H9 (cell line): Measurements from ENCODE around the gene NR5A1. TPM values are rescaled to one million over a fixed set of nuclear protein-coding genes. Genes with fewer than 3 reads are reported as not detected.

ENCODE experiments used
- DNase-seq: peaks from one replicate; pipeline ENCODE4 v3.0.0-alpha.2; 2017
- H2AFZ ChIP-seq: one replicate; pipeline ENCODE4 v1.6.1; 2013; ENCODE audit warnings: mild to moderate bottlenecking, low read length, control low read depth, moderate library complexity
- H2AK5ac ChIP-seq: 2 replicates; pipeline ENCODE4 v1.6.1; 2013; ENCODE audit warnings: low read length, control low read depth, mixed read lengths; ENCODE audit not compliant: insufficient read length
- H2BK120ac ChIP-seq: one replicate; pipeline ENCODE4 v1.6.1; 2013; ENCODE audit warnings: low read depth, mild to moderate bottlenecking, low read length, control low read depth, inconsistent platforms; ENCODE audit not compliant: poor library complexity, severe bottlenecking
- H2BK12ac ChIP-seq: 2 replicates; pipeline ENCODE4 v1.6.1; 2013; ENCODE audit warnings: low read length, control low read depth, mixed read lengths, low read depth; ENCODE audit not compliant: insufficient read length
- H2BK15ac ChIP-seq: 2 replicates; pipeline ENCODE4 v1.6.1; 2013; ENCODE audit warnings: low read depth, low read length, control low read depth
- H2BK20ac ChIP-seq: one replicate; pipeline ENCODE4 v1.6.1; 2013; ENCODE audit warnings: low read depth, mild to moderate bottlenecking, low read length, control low read depth, inconsistent platforms; ENCODE audit not compliant: poor library complexity, severe bottlenecking
- H2BK5ac ChIP-seq: 2 replicates; pipeline ENCODE4 v1.6.1; 2013; ENCODE audit warnings: low read length, control low read depth, mixed read lengths; ENCODE audit not compliant: insufficient read length
- H3K14ac ChIP-seq: 2 replicates; pipeline ENCODE4 v1.6.1; 2013; ENCODE audit warnings: low read length, control low read depth; ENCODE audit not compliant: insufficient read depth
- H3K18ac ChIP-seq: 2 replicates; pipeline ENCODE4 v1.6.1; 2013; ENCODE audit warnings: low read depth, mild to moderate bottlenecking, mixed read lengths, low read length, control low read depth; ENCODE audit not compliant: insufficient read length
- H3K23ac ChIP-seq: 2 replicates; pipeline ENCODE4 v1.6.1; 2013; ENCODE audit warnings: low read length, control low read depth, mixed read lengths, low read depth; ENCODE audit not compliant: insufficient read length
- H3K23me2 ChIP-seq: 2 replicates; pipeline ENCODE4 v1.6.1; 2013; ENCODE audit warnings: low read depth, mild to moderate bottlenecking, mixed read lengths, low read length, control low read depth; ENCODE audit not compliant: insufficient read length, poor library complexity, severe bottlenecking
- H3K27ac ChIP-seq: 2 replicates; pipeline ENCODE4 v1.5.1; 2013; ENCODE audit warnings: low read length, control low read depth, mixed read lengths, low read depth; ENCODE audit not compliant: insufficient read length
- H3K27me3 ChIP-seq: 2 replicates; pipeline ENCODE4 v1.6.1; 2013; ENCODE audit warnings: low read length, control low read depth, inconsistent platforms; ENCODE audit not compliant: insufficient read depth
- H3K4ac ChIP-seq: 2 replicates; pipeline ENCODE4 v1.6.1; 2013; ENCODE audit warnings: low read depth, mild to moderate bottlenecking, control low read depth, inconsistent platforms, low read length, moderate library complexity
- H3K4me1 ChIP-seq: 2 replicates; pipeline ENCODE4 v1.6.1; 2013; ENCODE audit warnings: low read length, control low read depth, inconsistent platforms; ENCODE audit not compliant: insufficient read depth
- H3K4me2 ChIP-seq: 2 replicates; pipeline ENCODE4 v1.6.1; 2013; ENCODE audit warnings: low read length, control low read depth, mixed read lengths; ENCODE audit not compliant: insufficient read length, insufficient read depth
- H3K56ac ChIP-seq: 2 replicates; pipeline ENCODE4 v1.6.1; 2013; ENCODE audit warnings: low read depth, mild to moderate bottlenecking, mixed read lengths, low read length, control low read depth; ENCODE audit not compliant: insufficient read length
- H3K79me1 ChIP-seq: 2 replicates; pipeline ENCODE4 v1.6.1; 2013; ENCODE audit warnings: low read depth, mild to moderate bottlenecking, moderate library complexity, low read length, control low read depth, inconsistent platforms; ENCODE audit not compliant: insufficient read depth, poor library complexity, severe bottlenecking
- H3K79me2 ChIP-seq: 2 replicates; pipeline ENCODE4 v1.6.1; 2013; ENCODE audit warnings: low read length, control low read depth, inconsistent platforms; ENCODE audit not compliant: insufficient read depth
- H3K9ac ChIP-seq: 2 replicates; pipeline ENCODE4 v1.6.1; 2013; ENCODE audit warnings: low read length, control low read depth, mixed read lengths; ENCODE audit not compliant: insufficient read length; ENCODE audit errors: extremely low read depth
- H3K9me3 ChIP-seq: one replicate; pipeline ENCODE4 v1.6.1; 2013; ENCODE audit warnings: low read depth, low read length, inconsistent platforms; ENCODE audit not compliant: control insufficient read depth
- H3T11ph ChIP-seq: one replicate; pipeline ENCODE4 v1.6.1; 2013; ENCODE audit warnings: mild to moderate bottlenecking, low read length, control low read depth, inconsistent platforms
- H4K20me1 ChIP-seq: one replicate; pipeline ENCODE4 v1.6.1; 2013; ENCODE audit not compliant: control insufficient read depth, insufficient read length, insufficient read depth
- H4K5ac ChIP-seq: 2 replicates; pipeline ENCODE4 v1.6.1; 2013; ENCODE audit warnings: low read depth, mild to moderate bottlenecking, mixed read lengths, low read length, control low read depth; ENCODE audit not compliant: insufficient read length
- H4K8ac ChIP-seq: replicated peaks from 2 replicates; pipeline ENCODE4 v1.6.1; 2013; ENCODE audit warnings: low read length, control low read depth, mixed read lengths, low read depth; ENCODE audit not compliant: insufficient read length
- H4K91ac ChIP-seq: 2 replicates; pipeline ENCODE4 v1.6.1; 2013; ENCODE audit warnings: low read depth, mild to moderate bottlenecking, moderate library complexity, mixed read lengths, low read length, control low read depth; ENCODE audit not compliant: insufficient read length
- H3K27ac Mint-ChIP-seq, 3 experiments: 2 replicates in 2 of 3; 3 replicates in 1 of 3; pipeline ENCODE4 v1.8.0; 2020 to 2021; ENCODE audit warnings: mixed read lengths in 3 of 3, mild to moderate bottlenecking in 1 of 3, moderate library complexity in 1 of 3
- H3K27me3 Mint-ChIP-seq: 2 replicates; pipeline ENCODE4 v1.8.0; 2021; ENCODE audit warnings: low read depth, mild to moderate bottlenecking, moderate library complexity, mixed read lengths
- H3K36me3 Mint-ChIP-seq, 3 experiments: 2 replicates in 2 of 3; 3 replicates in 1 of 3; pipeline ENCODE4 v1.8.0; 2020 to 2021; ENCODE audit warnings: low read depth in 3 of 3, mixed read lengths in 3 of 3; ENCODE audit not compliant: insufficient read depth in 1 of 3
- H3K4me1 Mint-ChIP-seq, 2 experiments: 2 replicates each; pipeline ENCODE4 v1.8.0; 2020; ENCODE audit warnings: mixed read lengths in 2 of 2
- H3K4me3 Mint-ChIP-seq, 2 experiments: 2 replicates in 1 of 2; 3 replicates in 1 of 2; pipeline ENCODE4 v1.8.0; 2020 to 2021; ENCODE audit warnings: mild to moderate bottlenecking in 2 of 2, mixed read lengths in 2 of 2, moderate library complexity in 1 of 2
- H3K9me3 Mint-ChIP-seq, 2 experiments: 2 replicates in 1 of 2; 3 replicates in 1 of 2; pipeline ENCODE4 v1.8.0; 2020; ENCODE audit warnings: mild to moderate bottlenecking in 2 of 2, mixed read lengths in 2 of 2, moderate library complexity in 1 of 2
- WGBS: extraction: QIAGEN DNeasy Blood & Tissue Kit; methylation state at CpG from one replicate; pipeline ENCODE4 v1.1.7; 2013; ENCODE audit warnings: missing lambda C conversion rate, low lambda C conversion rate, mixed read lengths; ENCODE audit not compliant: insufficient read length; ENCODE audit errors: extremely low coverage; 5-methylcytosine and 5-hydroxymethylcytosine counted together
- total RNA-seq: library from RNA; stranded (reverse); gene quantifications from 2 replicates; pipeline ENCODE4 v1.2.1, GENCODE V29; 2021
- TF ChIP-seq, protein P1 (sequence below): fragments of 200-600 bp; sonication (generic); conservative IDR thresholded peaks from 3 replicates; pipeline ENCODE4 v1.8.0; 2021; ENCODE audit warnings: antibody characterized with exemption, mild to moderate bottlenecking

The NR5A1 gene
- total RNA-seq, 1 experiment from 2014 or later: 0.37 TPM

DNA sequence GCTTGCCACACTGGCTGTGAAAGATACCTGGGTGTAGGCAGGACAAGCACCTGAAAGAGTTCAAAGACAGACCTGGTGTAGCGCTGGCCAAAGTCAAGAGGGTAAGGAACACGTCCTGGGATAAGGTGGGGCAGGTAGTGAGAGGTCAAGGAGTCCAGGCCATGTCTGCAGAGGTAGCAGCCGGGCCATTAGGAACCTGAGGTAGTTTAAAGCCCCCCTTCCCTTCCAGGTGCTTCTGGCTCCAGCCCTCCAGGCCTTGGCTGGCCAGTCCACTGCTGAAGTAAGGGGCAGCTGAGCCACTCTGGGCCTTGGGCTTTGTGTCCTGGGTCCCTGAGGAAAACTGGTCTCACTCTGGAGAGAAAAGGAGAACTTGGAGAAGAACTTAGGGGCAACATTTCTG lies 13.9 kb upstream of the NR5A1 start:
- Histone ChIP-seq H3K79me1 (no peaks in the 10 kb centered on the region), H4K5ac (no peak overlapping the region), H3K23me2 (peaks cover 2% of the 10 kb centered on the region), H3K23ac (no peak overlapping the region), H3K4me2 (no peak overlapping the region), H3K18ac (no peak overlapping the region), H3K4me1 (no peaks in the 10 kb centered on the region), H2BK5ac (no peak overlapping the region), H4K91ac (no peak overlapping the region), H2BK12ac (no peak overlapping the region), H4K20me1 (no peaks in the 10 kb centered on the region), H3K14ac (no peak overlapping the region), H3K27ac (no peak overlapping the region), H2AK5ac (no peak overlapping the region), H2AFZ (no peak overlapping the region), H3K79me2 (no peaks in the 10 kb centered on the region), H3K9ac (no peak overlapping the region), H3T11ph (no peak overlapping the region), H3K56ac (no peak overlapping the region), H2BK120ac (no peak overlapping the region), H3K4ac (no peak overlapping the region), H4K8ac (no peak overlapping the region), H3K27me3 (no peaks in the 10 kb centered on the region), H2BK15ac (no peak overlapping the region), H2BK20ac (no peak overlapping the region), H3K9me3 (no peaks in the 10 kb centered on the region)
- no peak for DNase-seq
- Mint-ChIP-seq H3K27ac (no peak overlapping the region), H3K4me1 (peaks cover 14 to 16% of the 10 kb centered on the region in 2 experiments), H3K36me3 (peaks cover 39 to 45% (median 39%) of the 10 kb centered on the region in 3 experiments), H3K9me3 (no peaks in the 10 kb centered on the region; a peak in 1 of 5 replicates), H3K27me3 (no peaks in the 10 kb centered on the region; the same call in 1 of the 2 replicates), H3K4me3 (no peak overlapping the region)
- TF ChIP-seq, protein P1, sequence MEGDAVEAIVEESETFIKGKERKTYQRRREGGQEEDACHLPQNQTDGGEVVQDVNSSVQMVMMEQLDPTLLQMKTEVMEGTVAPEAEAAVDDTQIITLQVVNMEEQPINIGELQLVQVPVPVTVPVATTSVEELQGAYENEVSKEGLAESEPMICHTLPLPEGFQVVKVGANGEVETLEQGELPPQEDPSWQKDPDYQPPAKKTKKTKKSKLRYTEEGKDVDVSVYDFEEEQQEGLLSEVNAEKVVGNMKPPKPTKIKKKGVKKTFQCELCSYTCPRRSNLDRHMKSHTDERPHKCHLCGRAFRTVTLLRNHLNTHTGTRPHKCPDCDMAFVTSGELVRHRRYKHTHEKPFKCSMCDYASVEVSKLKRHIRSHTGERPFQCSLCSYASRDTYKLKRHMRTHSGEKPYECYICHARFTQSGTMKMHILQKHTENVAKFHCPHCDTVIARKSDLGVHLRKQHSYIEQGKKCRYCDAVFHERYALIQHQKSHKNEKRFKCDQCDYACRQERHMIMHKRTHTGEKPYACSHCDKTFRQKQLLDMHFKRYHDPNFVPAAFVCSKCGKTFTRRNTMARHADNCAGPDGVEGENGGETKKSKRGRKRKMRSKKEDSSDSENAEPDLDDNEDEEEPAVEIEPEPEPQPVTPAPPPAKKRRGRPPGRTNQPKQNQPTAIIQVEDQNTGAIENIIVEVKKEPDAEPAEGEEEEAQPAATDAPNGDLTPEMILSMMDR: no peak
- WGBS: no CpG with 5 or more reads among the region's 3 CpGs
